Prostate gland (tissue), 2 donors: ENCODE results near the gene CHRNA4. TPM values are rescaled to one million over a fixed set of nuclear protein-coding genes. Genes with fewer than 3 reads are reported as not detected.

ENCODE experiments used
- DNase-seq: peaks from one replicate; pipeline ENCODE4 v3.0.0-alpha.2; 2019; ENCODE audit warnings: low spot score
- H3K27ac ChIP-seq, 2 donors: fragments of 200-600 bp; sonication (generic); 2 replicates each; pipeline ENCODE4 v1.5.1; 2017 to 2019
- H3K27me3 ChIP-seq: fragments of 200-600 bp; sonication (generic); replicated peaks from 2 replicates; pipeline ENCODE4 v1.5.1; 2019; ENCODE audit not compliant: insufficient read depth
- H3K36me3 ChIP-seq, 2 donors: fragments of 200-600 bp; sonication (generic); 1 replicate in 1 of 2; 2 replicates in 1 of 2; pipeline versions ENCODE4 v1.5.1 to v1.8.1; 2017 to 2019
- H3K4me1 ChIP-seq: fragments of 200-600 bp; sonication (generic); replicated peaks from 2 replicates; pipeline ENCODE4 v1.5.1; 2019
- H3K4me3 ChIP-seq, 2 donors: fragments of 200-600 bp; sonication (generic); 2 replicates each; pipeline ENCODE4 v1.5.1; 2017 to 2019
- H3K9me3 ChIP-seq: fragments of 200-600 bp; sonication (generic); 2 replicates; pipeline ENCODE4 v1.5.1; 2017
- POLR2A ChIP-seq: fragments of 450-650 bp; IDR thresholded peaks from one replicate; pipeline ENCODE4 v1.6.1; 2016; ENCODE audit warnings: antibody characterized with exemption, mild to moderate bottlenecking
- POLR2AphosphoS5 ChIP-seq: sonication (generic); formaldehyde crosslinking; IDR thresholded peaks from one replicate; pipeline ENCODE4 v1.6.1; 2017; ENCODE audit warnings: antibody characterized with exemption
- WGBS: methylation state at CpG from one replicate; pipeline ENCODE4 v1.1.5; 2018; 5-methylcytosine and 5-hydroxymethylcytosine counted together
- intact Hi-C: fragments of 100-400 bp; cut with DNase I; formaldehyde crosslinking; loops from one replicate; pipeline ENCODE4 v1.14.2; 2022
- total RNA-seq, 2 donors: library from RNA; depleted of rRNA; stranded (reverse); fragments of >200 nt; gene quantifications; one replicate each; pipeline ENCODE4 v1.1.0, GENCODE V29; 2016
- TF ChIP-seq, protein P1 (sequence below), 4 experiments: fragments of 200-600 bp in 2 of 4; fragments of 450-650 bp in 2 of 4; sonication (generic) in 2 of 4; IDR thresholded peaks; 1 replicate in 3 of 4; 2 replicates in 1 of 4; pipeline ENCODE4 v1.5.1; 2016 to 2019; ENCODE audit warnings: antibody characterized with exemption in 4 of 4, mild to moderate bottlenecking in 2 of 4, moderate library complexity in 2 of 4

Gene CHRNA4
- total RNA-seq, 2 donors from 2014 or later = 7.2 TPM; not detected in 1

DNA sequence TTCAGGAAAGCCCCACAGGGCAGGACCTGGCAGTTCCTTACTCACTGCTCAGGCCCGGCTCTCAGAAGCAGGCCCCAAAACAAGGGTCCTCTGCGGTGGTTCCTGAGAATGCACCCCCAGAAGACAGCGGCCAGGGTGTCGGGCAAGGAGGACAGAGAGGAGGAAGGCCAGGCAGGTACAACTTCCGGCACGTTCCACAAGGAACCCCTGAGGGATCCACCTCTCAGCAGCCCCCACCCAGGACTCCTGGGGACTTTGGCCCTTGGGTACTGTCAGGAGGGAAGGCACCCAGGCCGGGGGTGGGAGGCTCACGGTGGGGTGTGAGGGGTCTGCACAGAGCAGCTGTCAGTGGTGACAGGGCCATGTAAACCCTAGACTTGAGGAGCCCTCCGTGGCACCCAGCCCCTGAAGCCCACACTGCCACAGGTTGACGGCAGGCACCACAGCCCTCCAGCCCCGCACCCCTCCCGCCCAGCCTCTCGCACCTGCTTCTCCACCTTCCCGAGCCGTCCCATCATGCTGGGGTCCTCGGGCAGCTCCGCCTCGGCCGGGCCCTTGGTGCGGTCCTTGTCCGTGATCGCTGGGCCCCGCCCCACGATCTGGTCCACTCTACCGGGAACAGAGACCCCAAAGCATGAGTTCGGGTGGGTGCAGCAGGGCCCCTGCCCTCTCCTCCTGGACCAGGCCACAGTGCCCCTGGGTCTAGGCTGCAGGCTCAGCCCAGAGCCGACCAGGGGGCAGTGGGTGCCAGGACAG, 47.0 kb upstream of the CHRNA4 start:
- Histone ChIP-seq H3K27ac (no peak overlapping the region), H3K4me1 (no peaks in the 10 kb centered on the region), H3K27me3 (peaks cover 4% of the 10 kb centered on the region), H3K36me3 (no peaks in the 10 kb centered on the region), H3K4me3 (no peak overlapping the region), H3K9me3 (no peaks in the 10 kb centered on the region)
- intact Hi-C loops = no loop called here
- TF ChIP-seq, protein P1, sequence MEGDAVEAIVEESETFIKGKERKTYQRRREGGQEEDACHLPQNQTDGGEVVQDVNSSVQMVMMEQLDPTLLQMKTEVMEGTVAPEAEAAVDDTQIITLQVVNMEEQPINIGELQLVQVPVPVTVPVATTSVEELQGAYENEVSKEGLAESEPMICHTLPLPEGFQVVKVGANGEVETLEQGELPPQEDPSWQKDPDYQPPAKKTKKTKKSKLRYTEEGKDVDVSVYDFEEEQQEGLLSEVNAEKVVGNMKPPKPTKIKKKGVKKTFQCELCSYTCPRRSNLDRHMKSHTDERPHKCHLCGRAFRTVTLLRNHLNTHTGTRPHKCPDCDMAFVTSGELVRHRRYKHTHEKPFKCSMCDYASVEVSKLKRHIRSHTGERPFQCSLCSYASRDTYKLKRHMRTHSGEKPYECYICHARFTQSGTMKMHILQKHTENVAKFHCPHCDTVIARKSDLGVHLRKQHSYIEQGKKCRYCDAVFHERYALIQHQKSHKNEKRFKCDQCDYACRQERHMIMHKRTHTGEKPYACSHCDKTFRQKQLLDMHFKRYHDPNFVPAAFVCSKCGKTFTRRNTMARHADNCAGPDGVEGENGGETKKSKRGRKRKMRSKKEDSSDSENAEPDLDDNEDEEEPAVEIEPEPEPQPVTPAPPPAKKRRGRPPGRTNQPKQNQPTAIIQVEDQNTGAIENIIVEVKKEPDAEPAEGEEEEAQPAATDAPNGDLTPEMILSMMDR (IDR thresholded peaks at IDR 0.05) = no peak
- no peak for TF ChIP-seq POLR2A
- 90% methylated on average over 27 of the region's 27 CpGs for WGBS
- no peak for DNase-seq

DNA sequence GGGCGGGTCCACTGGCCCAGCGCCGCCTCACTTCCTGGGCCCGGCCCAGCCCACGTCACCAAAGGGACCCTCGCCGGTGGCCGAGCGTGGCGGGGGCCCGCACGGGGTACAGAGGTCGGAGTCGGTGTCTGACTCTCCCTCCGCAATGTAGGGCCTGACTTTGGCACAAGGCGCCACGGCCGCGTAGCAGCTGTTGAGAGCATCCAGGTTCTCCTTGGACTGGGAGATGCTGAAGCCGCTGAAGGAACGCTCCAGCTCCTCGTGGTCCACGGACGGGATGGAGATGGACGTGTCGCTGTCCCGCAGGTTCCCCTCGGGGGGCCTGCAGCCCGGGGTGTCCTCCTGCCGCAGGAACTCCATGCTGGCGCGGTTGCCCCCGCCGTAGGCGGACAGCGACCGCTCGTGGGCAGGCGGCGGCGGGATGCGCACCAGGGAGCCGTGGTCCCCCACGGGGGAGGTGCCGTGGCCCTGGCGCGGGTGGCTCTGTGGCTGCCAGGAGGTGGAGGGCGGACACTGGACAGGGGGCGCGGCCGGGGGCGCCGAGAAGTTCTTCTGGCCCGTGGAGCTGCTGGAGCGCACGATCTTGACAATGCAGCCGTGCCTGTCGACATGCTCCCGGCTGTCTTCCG, 45.6 kb upstream of the CHRNA4 start:
- no peak for DNase-seq
- 93% methylated on average over 55 of the region's 60 CpGs for WGBS
- Histone ChIP-seq H3K36me3 (no peaks in the 10 kb centered on the region), H3K9me3 (no peaks in the 10 kb centered on the region), H3K4me1 (no peaks in the 10 kb centered on the region), H3K27ac (no peak overlapping the region), H3K4me3 (no peak overlapping the region), H3K27me3 (peaks cover under 1% of the 10 kb centered on the region)
- intact Hi-C loops = no loop called here
- TF ChIP-seq, protein P1 (IDR thresholded peaks at IDR 0.05) = no peak
- TF ChIP-seq POLR2A (no peak), POLR2AphosphoS5 (no peak)

DNA sequence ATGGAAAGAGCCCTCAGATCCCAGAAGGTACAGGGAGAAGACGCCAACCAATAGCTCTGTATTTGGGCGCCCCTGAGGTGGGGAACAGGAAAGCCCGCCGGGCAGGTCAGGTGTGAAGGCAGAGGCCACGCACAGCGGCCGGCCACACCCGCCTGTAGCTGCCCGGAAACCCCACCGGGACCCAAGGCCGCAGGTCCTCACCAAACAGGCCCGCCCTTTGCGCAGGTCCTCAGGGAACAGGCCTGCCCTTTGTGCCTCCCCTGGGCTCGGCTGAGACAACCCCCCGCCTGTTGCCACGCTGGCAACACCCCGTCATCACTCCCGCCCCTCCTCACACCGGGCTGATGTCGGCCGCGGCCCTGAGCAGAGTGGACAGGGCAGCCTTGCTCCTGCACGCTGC, 44.9 kb upstream of the CHRNA4 start:
- Histone ChIP-seq H3K36me3 (no peaks in the 10 kb centered on the region), H3K4me1 (no peaks in the 10 kb centered on the region), H3K4me3 (no peak overlapping the region), H3K27me3 (no peaks in the 10 kb centered on the region), H3K27ac (no peak overlapping the region), H3K9me3 (no peaks in the 10 kb centered on the region)
- intact Hi-C loops = no loop called here
- TF ChIP-seq, protein P1 (IDR thresholded peaks at IDR 0.05) = no peak
- DNase-seq = no peak
- WGBS = 88% methylated on average over 23 of the region's 23 CpGs

DNA sequence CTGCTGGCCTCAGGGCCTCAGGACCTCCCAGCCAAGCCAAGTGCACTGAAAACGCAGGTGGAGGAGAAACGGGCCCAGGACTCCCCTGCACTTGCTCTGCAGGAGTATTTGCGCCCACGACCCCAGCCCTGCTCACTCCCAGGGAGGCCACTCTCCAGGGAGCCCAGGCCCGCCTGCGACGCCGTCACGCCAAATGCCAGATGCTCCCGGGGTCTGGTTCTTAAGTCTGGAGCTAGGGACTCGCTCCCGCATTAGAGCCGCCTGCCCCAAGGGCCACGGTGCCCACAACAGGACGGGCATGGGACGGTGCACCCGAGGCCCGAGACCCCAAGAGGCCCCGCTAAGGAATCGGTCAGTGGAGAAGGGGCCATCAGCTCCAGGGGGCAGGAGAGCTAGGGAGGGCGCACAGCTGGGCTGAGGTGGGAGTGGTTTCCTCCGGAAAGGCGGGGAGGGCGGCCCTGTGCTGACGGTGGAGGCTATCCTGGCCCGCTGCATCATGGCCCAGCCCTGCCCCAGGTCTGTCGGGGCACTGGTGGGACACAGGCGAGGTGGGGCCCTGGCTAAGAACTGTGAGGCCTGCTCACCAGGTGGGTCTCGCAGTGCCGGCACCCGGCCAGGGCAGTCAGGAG, 44.1 kb upstream of the CHRNA4 start:
- Histone ChIP-seq H3K4me3 (no peak overlapping the region), H3K4me1 (no peaks in the 10 kb centered on the region), H3K9me3 (no peaks in the 10 kb centered on the region), H3K27me3 (no peaks in the 10 kb centered on the region), H3K36me3 (no peaks in the 10 kb centered on the region), H3K27ac (no peak overlapping the region)
- TF ChIP-seq, protein P1 (IDR thresholded peaks at IDR 0.05) = no peak
- TF ChIP-seq POLR2A (no peak), POLR2AphosphoS5 (no peak)
- intact Hi-C loops = no loop called here
- 68% methylated on average over 28 of the region's 31 CpGs for WGBS
- DNase-seq = no peak
